GM21717 (cell line): Measurements from ENCODE around the gene CIC.

Experiments used
- ATAC-seq: cut with Tn5 transposase; IDR thresholded peaks from one replicate; pipeline ENCODE4 v1.9.1; 2021; ENCODE audit warnings: mild to moderate bottlenecking, moderate library complexity; ENCODE audit not compliant: unreplicated experiment

The CIC gene

GRCh38 chr19:42303876-42304275 lies 34.8 kb downstream of the CIC start:
- ATAC-seq = no peak

DNA sequence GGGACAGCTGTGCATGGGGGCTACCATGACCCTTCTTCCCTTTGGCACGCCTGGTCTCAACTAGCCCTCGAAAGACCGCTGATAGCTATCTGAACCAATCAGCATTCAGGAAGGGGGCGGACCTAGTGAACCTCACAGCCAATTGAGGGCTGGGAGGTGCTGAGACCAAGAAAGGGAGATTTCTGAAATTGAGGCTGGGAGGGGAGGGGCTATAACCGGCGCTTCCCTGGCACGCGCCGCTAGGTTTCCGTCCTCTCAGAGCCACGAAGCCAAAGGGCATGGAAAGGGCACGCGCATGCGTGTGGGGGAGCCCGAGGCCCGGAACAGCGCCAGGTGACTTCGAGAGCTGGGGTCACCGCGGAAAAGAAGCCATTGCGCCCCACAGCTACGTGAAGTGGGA lies 37.6 kb downstream of the CIC start:
- ATAC-seq = no peak

DNA sequence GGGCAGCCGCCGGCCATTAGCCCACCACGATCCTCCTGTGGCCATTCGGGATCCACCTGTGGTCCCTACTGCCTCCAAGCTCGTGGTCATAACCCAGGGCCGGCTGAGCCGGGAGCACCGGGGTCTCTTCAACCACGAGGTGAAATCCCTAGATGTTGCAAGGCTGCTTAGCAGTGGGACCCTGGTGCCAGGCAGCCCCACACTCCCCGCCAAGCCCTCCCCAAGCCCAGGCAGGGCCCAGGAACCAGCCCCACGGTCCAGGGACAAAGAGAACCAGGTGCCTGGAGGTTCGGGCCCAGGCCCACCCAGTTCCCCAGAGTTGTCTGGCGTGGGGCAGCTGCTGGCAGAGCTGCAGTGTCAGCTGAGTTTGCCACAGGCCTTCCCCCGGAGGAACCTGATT lies 40.6 kb downstream of the CIC start:
- no peak for ATAC-seq

- ATAC-seq = no peak
Observed at GRCh38 chr19:42311657-42312056, 42.6 kb downstream of the CIC start.

DNA sequence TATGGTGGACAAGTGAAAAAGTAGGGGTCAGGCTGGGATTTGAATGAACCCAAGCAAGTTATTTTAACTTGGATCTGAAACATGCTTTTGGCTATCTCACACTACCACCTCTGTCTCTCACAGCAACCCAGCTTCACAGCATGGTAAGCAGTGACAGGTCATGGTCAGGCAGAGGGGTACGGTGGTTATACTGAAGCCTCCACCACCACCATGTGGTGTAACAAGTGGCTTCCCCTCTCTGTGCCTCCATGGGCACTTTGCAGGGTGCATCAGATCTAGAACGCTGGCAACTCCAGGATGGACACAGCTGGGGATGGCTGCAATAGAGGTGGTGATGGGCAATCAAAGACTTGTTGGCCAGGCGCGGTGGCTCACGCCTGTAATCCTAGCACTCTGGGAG lies 43.3 kb downstream of the CIC start:
- ATAC-seq = no peak

- ATAC-seq = no peak
Observed at GRCh38 chr19:42313096-42313839, 44.2 kb downstream of the CIC start, which contains the start of gene TMEM145. Gene TMEM145, plus strand, starts transcription at chr19:42313309. Its CDS starts 68 bp downstream, at chr19:42313377.

GRCh38 chr19:42313840-42314755 lies 45.0 kb downstream of the CIC start:
- ATAC-seq = no peak

GRCh38 chr19:42315024-42315423 lies 46.0 kb downstream of the CIC start:
- ATAC-seq = no peak

- no peak for ATAC-seq
Observed at GRCh38 chr19:42316223-42317211, 47.5 kb downstream of the CIC start.

GRCh38 chr19:42317535-42317934 lies 48.5 kb downstream of the CIC start:
- ATAC-seq = no peak

GRCh38 chr19:42322305-42322704 lies 53.3 kb downstream of the CIC start:
- ATAC-seq = no peak

DNA sequence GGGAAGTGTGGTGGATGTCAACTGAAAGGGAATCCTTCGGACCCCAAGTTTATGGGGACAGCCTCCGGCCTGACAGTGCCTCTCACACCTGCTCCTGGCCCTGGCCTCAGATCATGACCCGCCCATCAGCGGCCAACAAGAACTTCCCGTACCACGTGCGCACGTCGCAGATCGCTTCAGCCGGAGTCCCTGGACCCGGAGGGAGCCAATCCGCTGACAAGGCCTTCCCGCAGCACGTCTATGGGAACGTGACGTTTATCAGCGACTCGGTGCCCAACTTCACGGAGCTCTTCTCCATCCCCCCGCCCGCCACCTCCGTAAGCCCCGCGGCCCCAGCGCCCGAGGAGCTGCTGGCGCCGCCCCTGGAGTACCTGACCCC lies 54.4 kb downstream of the CIC start:
- ATAC-seq = no peak

DNA sequence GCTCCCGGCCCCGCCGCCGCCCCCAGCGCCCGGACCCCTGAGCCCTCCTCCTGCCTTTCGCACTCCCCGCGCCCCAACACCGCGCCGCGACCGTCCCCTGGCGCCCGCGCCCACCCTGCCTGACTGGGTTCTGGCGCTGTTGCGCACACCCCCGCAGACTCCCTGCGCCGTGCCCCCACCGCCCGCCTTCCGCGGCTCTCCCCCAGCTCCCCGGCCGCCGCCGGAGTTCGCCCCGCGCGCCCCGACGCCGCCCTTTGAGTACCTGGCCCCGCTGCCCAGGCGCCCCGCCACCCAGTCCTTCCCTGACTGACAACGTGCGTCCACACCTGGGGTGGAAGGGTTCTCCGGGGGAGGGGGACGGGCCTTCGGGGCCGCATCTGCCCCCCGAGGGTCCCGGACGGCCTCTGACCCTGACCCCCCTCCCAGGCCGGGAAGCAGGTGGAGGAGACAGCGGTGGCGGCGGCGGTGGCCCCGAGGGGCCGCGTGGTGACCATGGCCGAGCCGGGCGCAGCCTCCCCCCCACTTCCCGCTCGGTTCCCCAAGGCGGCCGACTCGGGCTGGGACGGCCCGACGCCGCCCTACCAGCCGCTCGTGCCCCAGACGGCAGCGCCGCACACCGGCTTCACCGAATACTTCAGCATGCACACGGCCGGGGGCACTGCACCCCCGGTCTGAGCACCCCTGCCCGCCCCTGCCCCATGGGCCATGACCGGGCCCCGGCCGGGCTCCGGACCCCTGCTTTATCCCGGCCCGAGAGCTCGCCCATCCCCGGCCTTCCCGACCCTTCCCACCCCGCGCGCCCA lies 55.0 kb downstream of the CIC start:
- no peak for ATAC-seq

- no peak for ATAC-seq
Observed at GRCh38 chr19:42324655-42325307, 55.7 kb downstream of the CIC start.

GRCh38 chr19:42325308-42325895 lies 56.4 kb downstream of the CIC start, which contains the start of gene MEGF8:
Gene MEGF8, plus strand, starts transcription at chr19:42325635. Its CDS starts 609 bp downstream, at chr19:42326244.
- ATAC-seq = peak; percentile 89

- no peak for ATAC-seq
Observed at GRCh38 chr19:42325896-42326771, 57.1 kb downstream of the CIC start.

- ATAC-seq = no peak
Observed at GRCh38 chr19:42326969-42327368, 57.9 kb downstream of the CIC start.

DNA sequence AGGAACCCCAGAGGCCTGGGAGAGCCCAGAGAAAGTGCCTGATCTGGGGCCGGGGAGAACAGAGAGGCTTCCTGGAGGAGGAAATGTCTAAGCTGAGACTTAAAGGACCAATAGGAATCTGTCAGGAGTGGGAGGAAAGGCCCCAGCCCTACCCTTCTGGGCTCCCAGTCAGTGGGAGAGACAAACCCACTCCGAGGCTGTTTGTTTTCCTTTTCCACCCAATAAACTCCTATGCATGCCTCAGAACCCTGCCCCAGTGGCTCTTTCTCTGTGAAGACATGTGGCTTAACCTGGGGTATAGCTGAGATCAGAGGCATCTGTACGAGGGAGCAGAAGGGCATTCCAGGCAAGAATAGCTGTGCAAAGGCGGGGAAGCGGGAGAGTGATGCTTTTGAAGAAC lies 58.3 kb downstream of the CIC start:
- no peak for ATAC-seq
